GM12891 (cell line): Measurements from ENCODE around the gene DCLK1.

Source experiments
- POLR2A ChIP-seq: IDR thresholded peaks from 2 replicates; pipeline ENCODE4 v1.6.1; 2011; ENCODE audit warnings: low read depth, low read length, control low read depth
- SPI1 ChIP-seq: IDR thresholded peaks from 2 replicates; pipeline ENCODE4 v1.6.1; 2011; ENCODE audit warnings: low read depth, low read length, control low read depth

- no peak for TF ChIP-seq POLR2A
- no peak for TF ChIP-seq SPI1
These were observed 190.4 kb downstream of the DCLK1 start for GRCh38 chr13:35940734-35941133.
